Measurements from ENCODE around the gene PTBP1.

Gene PTBP1

GRCh38 chr19:796692-797527 is at the start of gene PTBP1:
Gene PTBP1, plus strand, starts transcription at chr19:797452. Its CDS starts 46 bp downstream, at chr19:797498.
- DNase-seq (ENCODE audit: low spot score in 2 of 2) = peak; percentile 100
- H3K4me3 ChIP-seq = peak within 1 kb of the TSS; percentile 91
- H3K4me1 ChIP-seq = peaks cover 25% of the 10 kb centered on the region
- 0 out of 2 replicates have a peak, but pooled peaks cover 2% of the 10 kb centered on the region for H3K9me3 ChIP-seq
- in situ Hi-C loops (cut with MboI; ENCODE audit: low sequenced_read_pairs) = no loop called here
- peaks cover 41% of the 10 kb centered on the region for H3K36me3 ChIP-seq (replicated peaks)
- no peaks in the 10 kb centered on the region for H3K27me3 ChIP-seq (ENCODE audit: low read depth)

- no peaks in the 10 kb centered on the region for H3K36me3 ChIP-seq (replicated peaks)
- H3K4me1 ChIP-seq = no peaks in the 10 kb centered on the region
- no peaks in the 10 kb centered on the region for H3K27me3 ChIP-seq (ENCODE audit: low read depth)
- in situ Hi-C loops (cut with MboI; ENCODE audit: low sequenced_read_pairs) = loop anchor here (25.0 kb wide), 1 partner anchor 161 kb away; the partner anchor contains the start of gene HCN2
- DNase-seq (ENCODE audit: low spot score in 2 of 2) = no peak
- peaks cover 16% of the 10 kb centered on the region for H3K9me3 ChIP-seq
- no peak overlapping the region for H3K4me3 ChIP-seq
Observed at GRCh38 chr19:748274-748598, 49.0 kb upstream of the PTBP1 start.

GRCh38 chr19:749811-750210 is 47.4 kb upstream of the PTBP1 start:
- Histone ChIP-seq H3K9me3 (peaks cover 11% of the 10 kb centered on the region), H3K27me3 (ENCODE audit: low read depth) (no peaks in the 10 kb centered on the region), H3K36me3 (replicated peaks) (no peaks in the 10 kb centered on the region), H3K4me3 (no peak overlapping the region), H3K4me1 (no peaks in the 10 kb centered on the region)
- DNase-seq (ENCODE audit: low spot score in 2 of 2) = no peak
- in situ Hi-C loops (cut with MboI; ENCODE audit: low sequenced_read_pairs) = loop anchor here (25.0 kb wide), 1 partner anchor 163 kb away; the partner anchor contains the start of gene HCN2

GRCh38 chr19:750640-751423 is 46.4 kb upstream of the PTBP1 start, which contains the start of gene MISP:
Gene MISP, plus strand, starts transcription at chr19:751112. Its CDS starts 5,835 bp downstream, at chr19:756947.
- Histone ChIP-seq H3K4me3 (no peak within 1 kb of the TSS), H3K36me3 (replicated peaks) (no peaks in the 10 kb centered on the region), H3K9me3 (peaks cover 7% of the 10 kb centered on the region; the same call in 1 of the 2 replicates), H3K27me3 (ENCODE audit: low read depth) (no peaks in the 10 kb centered on the region), H3K4me1 (no peaks in the 10 kb centered on the region)
- DNase-seq (ENCODE audit: low spot score in 2 of 2) = no peak
- in situ Hi-C loops (cut with MboI; ENCODE audit: low sequenced_read_pairs) = no loop called here

- DNase-seq (ENCODE audit: low spot score in 2 of 2) = no peak
- H3K9me3 ChIP-seq = peaks cover 7% of the 10 kb centered on the region; the same call in 1 of the 2 replicates
- H3K36me3 ChIP-seq (replicated peaks) = no peaks in the 10 kb centered on the region
- in situ Hi-C loops (cut with MboI; ENCODE audit: low sequenced_read_pairs) = no loop called here
- H3K27me3 ChIP-seq (ENCODE audit: low read depth) = no peaks in the 10 kb centered on the region
- no peak overlapping the region for H3K4me3 ChIP-seq
- H3K4me1 ChIP-seq = no peaks in the 10 kb centered on the region
Observed at GRCh38 chr19:751501-752341, 45.5 kb upstream of the PTBP1 start.

GRCh38 chr19:752652-753517 is 44.4 kb upstream of the PTBP1 start:
- in situ Hi-C loops (cut with MboI; ENCODE audit: low sequenced_read_pairs) = no loop called here
- DNase-seq (ENCODE audit: low spot score in 2 of 2) = peak in 1 of 2 experiments; percentile 44
- Histone ChIP-seq H3K36me3 (replicated peaks) (no peaks in the 10 kb centered on the region), H3K9me3 (peaks cover 3% of the 10 kb centered on the region), H3K4me3 (no peak overlapping the region), H3K4me1 (no peaks in the 10 kb centered on the region), H3K27me3 (ENCODE audit: low read depth) (no peaks in the 10 kb centered on the region)

GRCh38 chr19:754530-754929 is 42.7 kb upstream of the PTBP1 start:
- peaks cover 13% of the 10 kb centered on the region for H3K9me3 ChIP-seq
- in situ Hi-C loops (cut with MboI; ENCODE audit: low sequenced_read_pairs) = no loop called here

GRCh38 chr19:755063-755462 is 42.2 kb upstream of the PTBP1 start:
- DNase-seq (ENCODE audit: low spot score in 2 of 2) = no peak
- Histone ChIP-seq H3K4me3 (no peak overlapping the region), H3K4me1 (no peaks in the 10 kb centered on the region), H3K9me3 (peaks cover 13% of the 10 kb centered on the region), H3K36me3 (replicated peaks) (no peaks in the 10 kb centered on the region), H3K27me3 (ENCODE audit: low read depth) (no peaks in the 10 kb centered on the region)
- in situ Hi-C loops (cut with MboI; ENCODE audit: low sequenced_read_pairs) = no loop called here

More at GRCh38 chr19:754530-754929, 42.7 kb upstream of the PTBP1 start:
- no peaks in the 10 kb centered on the region for H3K27me3 ChIP-seq (ENCODE audit: low read depth)
- no peaks in the 10 kb centered on the region for H3K36me3 ChIP-seq (replicated peaks)
- no peaks in the 10 kb centered on the region for H3K4me1 ChIP-seq
- no peak overlapping the region for H3K4me3 ChIP-seq
- no peak for DNase-seq (ENCODE audit: low spot score in 2 of 2)

- in situ Hi-C loops (cut with MboI; ENCODE audit: low sequenced_read_pairs) = no loop called here
- H3K4me3 ChIP-seq = no peak overlapping the region
- H3K27me3 ChIP-seq (ENCODE audit: low read depth) = no peaks in the 10 kb centered on the region
- no peaks in the 10 kb centered on the region for H3K4me1 ChIP-seq
- DNase-seq (ENCODE audit: low spot score in 2 of 2) = peak in 1 of 2 experiments; percentile 50
- peaks cover 13% of the 10 kb centered on the region for H3K9me3 ChIP-seq
- no peaks in the 10 kb centered on the region for H3K36me3 ChIP-seq (replicated peaks)
Observed at GRCh38 chr19:756236-756635, 41.0 kb upstream of the PTBP1 start.

GRCh38 chr19:756821-757688 is 40.2 kb upstream of the PTBP1 start:
- Histone ChIP-seq H3K9me3 (peaks cover 13% of the 10 kb centered on the region), H3K4me1 (no peaks in the 10 kb centered on the region), H3K27me3 (ENCODE audit: low read depth) (no peaks in the 10 kb centered on the region), H3K36me3 (replicated peaks) (no peaks in the 10 kb centered on the region), H3K4me3 (no peak overlapping the region)
- no peak for DNase-seq (ENCODE audit: low spot score in 2 of 2)
- in situ Hi-C loops (cut with MboI; ENCODE audit: low sequenced_read_pairs) = no loop called here

- H3K9me3 ChIP-seq = peaks cover 16% of the 10 kb centered on the region
- H3K4me1 ChIP-seq = no peaks in the 10 kb centered on the region
- H3K4me3 ChIP-seq = no peak overlapping the region
- no peaks in the 10 kb centered on the region for H3K36me3 ChIP-seq (replicated peaks)
- no peak for DNase-seq (ENCODE audit: low spot score in 2 of 2)
- H3K27me3 ChIP-seq (ENCODE audit: low read depth) = no peaks in the 10 kb centered on the region
- in situ Hi-C loops (cut with MboI; ENCODE audit: low sequenced_read_pairs) = no loop called here
Observed at GRCh38 chr19:757811-758668, 39.2 kb upstream of the PTBP1 start.

Data from HAP-1 (cell line).